MCF 10A (cell line): ENCODE results near the gene CCRL2. TPM values are rescaled to one million over a fixed set of nuclear protein-coding genes. Genes with fewer than 3 reads are reported as not detected.
"Not testable (repeated sequence)": the region's sequence is repeated elsewhere in the genome, so short reads cannot be mapped to it uniquely, and the experiment has no call there.

ENCODE experiments used
- BruUV-seq: library from RNA; stranded (reverse); fragments of 400-500 nt; replicated peaks from 2 replicates; lab custom pipeline; 2021; lab: Mats Ljungman, UMichigan
- CTCF ChIA-PET: fragments of 300-600 bp; sonication (Branson Sonifier 250); formaldehyde crosslinking; extraction: SDS; loops from one replicate; lab custom pipeline; 2021; ENCODE audit warnings: antibody characterized with exemption, inconsistent platforms; lab: Yijun Ruan, JAX
- POLR2A ChIA-PET: fragments of 300-600, 350-650 bp; sonication (Branson Sonifier 250); formaldehyde crosslinking; extraction: SDS; loops from one replicate; lab custom pipeline; 2020; ENCODE audit warnings: antibody characterized with exemption, inconsistent platforms; lab: Yijun Ruan, JAX
- DNase-seq: peaks from one replicate; pipeline ENCODE4 v3.0.0-alpha.2; 2018; ENCODE audit not compliant: unreplicated experiment
- H3K27ac Mint-ChIP-seq: one replicate; pipeline ENCODE4 v1.8.0; 2022; ENCODE audit warnings: mild to moderate bottlenecking, low read depth, mixed read lengths; ENCODE audit not compliant: unreplicated experiment
- H3K27me3 Mint-ChIP-seq: one replicate; pipeline ENCODE4 v1.8.0; 2022; ENCODE audit warnings: mixed read lengths; ENCODE audit not compliant: insufficient read depth, unreplicated experiment
- H3K36me3 Mint-ChIP-seq: one replicate; pipeline ENCODE4 v1.8.0; 2022; ENCODE audit warnings: mild to moderate bottlenecking, moderate library complexity, mixed read lengths; ENCODE audit not compliant: insufficient read depth, unreplicated experiment
- H3K4me1 Mint-ChIP-seq: one replicate; pipeline ENCODE4 v1.8.0; 2022; ENCODE audit warnings: mixed read lengths; ENCODE audit not compliant: insufficient read depth, unreplicated experiment
- H3K4me3 Mint-ChIP-seq: one replicate; pipeline ENCODE4 v1.8.0; 2022; ENCODE audit warnings: mild to moderate bottlenecking, moderate library complexity, mixed read lengths; ENCODE audit not compliant: unreplicated experiment
- H3K9me3 Mint-ChIP-seq: one replicate; pipeline ENCODE4 v1.8.0; 2022; ENCODE audit warnings: mixed read lengths; ENCODE audit not compliant: unreplicated experiment
- CTCF ChIP-seq: fragments of 200-600 bp; IDR thresholded peaks from one replicate; pipeline ENCODE4 v1.8.0; 2022; ENCODE audit warnings: antibody characterized with exemption, mild to moderate bottlenecking; ENCODE audit not compliant: unreplicated experiment
- intact Hi-C: fragments of 100-400 bp; cut with micrococcal nuclease; formaldehyde crosslinking; loops from 2 replicates; pipeline ENCODE4 v1.14.1; 2022
- total RNA-seq: library from RNA; stranded (reverse); gene quantifications from 2 replicates; pipeline ENCODE4 v1.2.3, GENCODE V29; 2022

CCRL2 gene
- total RNA-seq, 1 experiment from 2014 or later, result not detected

DNA sequence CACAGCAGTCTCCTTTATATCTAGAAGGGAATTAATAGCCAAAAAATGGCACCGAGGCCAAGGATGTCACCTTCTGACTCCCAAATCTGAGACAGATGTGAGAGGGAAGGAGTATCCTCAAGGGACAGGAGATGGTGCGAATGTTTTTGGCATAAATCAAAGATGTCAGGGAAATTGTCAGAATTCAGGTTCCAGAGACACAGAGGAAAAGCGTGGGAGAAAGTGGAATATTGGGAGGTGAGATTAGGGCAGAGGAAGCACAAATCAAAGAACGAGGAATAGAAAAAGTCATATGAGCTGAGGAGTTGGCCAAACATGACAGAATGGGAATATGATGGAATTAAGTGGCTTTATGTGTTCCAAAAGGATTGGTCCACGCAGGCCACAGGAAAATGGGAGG, 6.2 kb upstream of the CCRL2 start:
- intact Hi-C loops, result no loop called here
- Mint-ChIP-seq H3K36me3 (no peaks in the 10 kb centered on the region), H3K4me1 (no peaks in the 10 kb centered on the region), H3K27ac (no peak overlapping the region), H3K4me3 (no peak overlapping the region), H3K9me3 (no peaks in the 10 kb centered on the region), H3K27me3 (no peaks in the 10 kb centered on the region)
- ChIA-PET POLR2A (no interaction called here), CTCF (interaction anchor here (0.7 kb wide), 1 partner anchor 882 kb away, joined by 4 read pairs; no protein-coding TSS in a partner anchor)
- TF ChIP-seq CTCF, result no peak
- no peak for DNase-seq
- no TSS peak for BruUV-seq

DNA sequence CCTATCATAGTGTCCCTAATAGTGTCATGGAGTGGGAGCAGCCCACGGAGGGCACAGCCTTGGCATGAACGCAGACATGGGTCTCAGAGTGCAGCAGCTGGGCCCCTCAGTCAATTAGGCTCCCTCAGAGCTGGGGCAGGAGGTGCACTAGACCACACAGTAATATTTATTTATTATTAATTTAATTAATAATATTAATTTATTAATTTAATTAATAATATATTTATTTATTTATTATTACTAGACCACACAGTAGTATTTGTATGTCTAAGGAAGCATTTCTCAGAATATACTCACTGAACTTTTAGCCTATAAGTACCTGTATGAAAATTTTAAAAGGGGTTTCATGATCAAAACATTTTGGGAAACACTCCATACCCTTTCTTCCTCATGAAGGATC, 5.5 kb upstream of the CCRL2 start:
- Mint-ChIP-seq H3K4me3 (no peak overlapping the region), H3K27me3 (no peaks in the 10 kb centered on the region), H3K36me3 (no peaks in the 10 kb centered on the region), H3K27ac (no peak overlapping the region), H3K4me1 (no peaks in the 10 kb centered on the region), H3K9me3 (no peaks in the 10 kb centered on the region)
- no peak for DNase-seq
- intact Hi-C loops, result no loop called here
- CTCF ChIA-PET, result no interaction called here
- POLR2A ChIA-PET, result interaction anchor here (1.0 kb wide), 1 partner anchor 10 kb away, joined by 3 read pairs; no protein-coding TSS in a partner anchor
- BruUV-seq, result no TSS peak
- TF ChIP-seq CTCF, result no peak

GRCh38 chr3:46402902-46403301, 4.2 kb upstream of the CCRL2 start:
- H3K27me3 Mint-ChIP-seq, H3K4me1 Mint-ChIP-seq, POLR2A ChIA-PET, H3K4me3 Mint-ChIP-seq, H3K27ac Mint-ChIP-seq, CTCF ChIA-PET, DNase-seq, H3K36me3 Mint-ChIP-seq, intact Hi-C loops, BruUV-seq, H3K9me3 Mint-ChIP-seq: not testable (repeated sequence)

DNA sequence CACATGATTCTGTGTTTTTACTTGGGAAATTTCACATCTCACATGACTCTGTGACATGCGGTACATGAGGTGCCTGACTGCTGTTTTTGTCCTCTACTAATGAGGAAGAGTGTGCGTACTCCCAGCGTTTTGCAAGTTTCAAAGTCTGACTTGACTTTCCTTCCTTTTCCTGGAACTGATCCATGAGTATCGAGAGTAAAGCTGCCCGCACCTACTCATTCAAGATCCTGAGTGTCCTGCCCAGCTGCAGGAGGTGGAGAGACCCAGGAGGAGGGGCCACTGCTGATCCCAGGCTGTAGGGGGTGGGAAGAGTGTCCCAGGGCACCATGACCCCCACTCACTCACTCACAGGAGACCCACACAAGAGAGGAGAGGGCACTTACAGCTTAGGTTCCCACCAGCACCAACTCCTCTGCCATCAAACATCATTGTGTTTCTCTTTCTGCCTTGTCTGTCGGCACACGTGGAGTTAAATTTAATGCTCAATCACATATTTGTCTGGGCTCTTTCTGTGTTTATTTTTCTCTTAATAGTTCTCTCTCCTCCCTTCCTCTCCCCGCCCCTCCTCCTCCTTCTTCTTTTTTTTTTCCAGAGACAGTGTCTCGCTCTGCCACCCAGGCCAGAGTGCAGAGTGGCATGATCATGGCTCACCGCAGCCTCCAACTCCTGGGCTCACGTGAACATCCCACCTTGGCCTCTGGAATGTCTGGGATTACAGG, 1.6 kb upstream of the CCRL2 start:
- POLR2A ChIA-PET, result interaction anchor here (0.6 kb wide), 1 partner anchor 223 kb away, joined by 3 read pairs; no protein-coding TSS in a partner anchor
- TF ChIP-seq CTCF, result no peak
- no peak overlapping the region for H3K4me3 Mint-ChIP-seq
- no peaks in the 10 kb centered on the region for H3K9me3 Mint-ChIP-seq
- CTCF ChIA-PET, result no interaction called here
- H3K36me3 Mint-ChIP-seq, result no peaks in the 10 kb centered on the region
- H3K27ac Mint-ChIP-seq, result no peak overlapping the region
- no peaks in the 10 kb centered on the region for H3K4me1 Mint-ChIP-seq
- no peak for DNase-seq
- H3K27me3 Mint-ChIP-seq, result no peaks in the 10 kb centered on the region
- no TSS peak for BruUV-seq
- intact Hi-C loops, result no loop called here
